DOHH2 (cell line): Measurements from ENCODE around the gene CYP2U1.

Source experiments
- EZH2phosphoT487 ChIP-seq: fragments of 200-600 bp; sonication (generic); IDR thresholded peaks from 2 replicates; pipeline ENCODE4 v1.6.1; 2017; ENCODE audit warnings: borderline replicate concordance, mild to moderate bottlenecking, antibody characterized with exemption, low read length, moderate library complexity, mixed read lengths
- TF ChIP-seq, protein P1 (sequence below): fragments of 200-600 bp; sonication (generic); IDR thresholded peaks from one replicate; pipeline ENCODE4 v1.5.1; 2014; ENCODE audit warnings: antibody characterized with exemption, mild to moderate bottlenecking, low read depth, low read length; ENCODE audit not compliant: poor library complexity, severe bottlenecking

DNA sequence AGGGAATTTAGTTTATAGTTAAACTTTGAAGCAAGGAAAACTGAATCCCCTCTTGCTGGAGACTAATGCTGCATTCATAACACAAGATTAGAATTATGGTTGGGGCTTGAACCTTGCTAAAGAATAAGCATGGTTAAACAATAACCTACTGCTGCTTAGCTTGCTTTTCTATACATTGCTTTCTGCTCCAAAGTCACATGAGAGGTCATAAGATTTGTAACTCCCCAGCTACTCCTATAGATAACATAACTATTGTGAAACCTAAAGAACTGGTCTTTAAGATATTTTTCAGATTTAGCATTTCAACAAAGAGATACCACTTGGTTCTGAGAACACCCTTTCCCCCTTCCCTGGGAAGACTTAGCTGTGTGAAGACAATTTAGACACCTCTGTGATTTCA lies 41.3 kb downstream of the CYP2U1 start:
- TF ChIP-seq, protein P1, sequence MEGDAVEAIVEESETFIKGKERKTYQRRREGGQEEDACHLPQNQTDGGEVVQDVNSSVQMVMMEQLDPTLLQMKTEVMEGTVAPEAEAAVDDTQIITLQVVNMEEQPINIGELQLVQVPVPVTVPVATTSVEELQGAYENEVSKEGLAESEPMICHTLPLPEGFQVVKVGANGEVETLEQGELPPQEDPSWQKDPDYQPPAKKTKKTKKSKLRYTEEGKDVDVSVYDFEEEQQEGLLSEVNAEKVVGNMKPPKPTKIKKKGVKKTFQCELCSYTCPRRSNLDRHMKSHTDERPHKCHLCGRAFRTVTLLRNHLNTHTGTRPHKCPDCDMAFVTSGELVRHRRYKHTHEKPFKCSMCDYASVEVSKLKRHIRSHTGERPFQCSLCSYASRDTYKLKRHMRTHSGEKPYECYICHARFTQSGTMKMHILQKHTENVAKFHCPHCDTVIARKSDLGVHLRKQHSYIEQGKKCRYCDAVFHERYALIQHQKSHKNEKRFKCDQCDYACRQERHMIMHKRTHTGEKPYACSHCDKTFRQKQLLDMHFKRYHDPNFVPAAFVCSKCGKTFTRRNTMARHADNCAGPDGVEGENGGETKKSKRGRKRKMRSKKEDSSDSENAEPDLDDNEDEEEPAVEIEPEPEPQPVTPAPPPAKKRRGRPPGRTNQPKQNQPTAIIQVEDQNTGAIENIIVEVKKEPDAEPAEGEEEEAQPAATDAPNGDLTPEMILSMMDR = no peak
- TF ChIP-seq EZH2phosphoT487 = no peak
